Hair follicular keratinocyte (primary cell): ENCODE measurements around the gene GTF2B. TPM values are rescaled to one million over a fixed set of nuclear protein-coding genes. Genes with fewer than 3 reads are reported as not detected.

ENCODE experiments used
- total RNA-seq: library from RNA; depleted of rRNA; stranded (reverse); fragments of >200 nt; gene quantifications from 2 replicates; pipeline ENCODE4 v1.2.3, GENCODE V29; 2015

Gene GTF2B
- total RNA-seq, result 26.4 and 30.3 TPM in 2 replicates

GRCh38 chr1:88891318-88891950 is at the start of gene GTF2B:
GTF2B (minus strand) TSS chr1:88891567; CDS start chr1:88891499, 68 bp downstream.

Other genes starting within 250 kb of the GTF2B start
- 14.5 and 20.7 TPM in 2 replicates for gene PKN2, start 207.3 kb downstream of the GTF2B start, total RNA-seq
- gene KYAT3, start 101.1 kb upstream of the GTF2B start, total RNA-seq, result 33.3 and 38.1 TPM in 2 replicates
- gene RBMXL1, start 101.1 kb upstream of the GTF2B start, total RNA-seq, result 8.8 and 11.8 TPM in 2 replicates
- 7.3 and 10.5 TPM in 2 replicates for gene GBP3, start 131.3 kb upstream of the GTF2B start, total RNA-seq
- gene GBP1, start 173.6 kb upstream of the GTF2B start, total RNA-seq, result 3.1 and 7.7 TPM in 2 replicates
- gene GBP2, start 234.5 kb upstream of the GTF2B start, total RNA-seq, result 0.31 and 0.53 TPM in 2 replicates